LNCaP clone FGC (cell line): Measurements from ENCODE around the gene PRR35.
A peak's percentile ranks its signal among the peaks of the same experiment; 100 is the strongest.

Experiments used
- DNase-seq: peaks from one replicate; pipeline ENCODE4 v3.0.0-alpha.2; 2011; ENCODE audit warnings: low read depth
- H3K4me3 ChIP-seq: 2 replicates; pipeline ENCODE4 v1.5.1; 2011; ENCODE audit warnings: mild to moderate bottlenecking, low read depth, low read length, control low read depth
- TF ChIP-seq, protein P1 (sequence below): IDR thresholded peaks from 2 replicates; pipeline ENCODE4 v1.5.1; 2012; ENCODE audit warnings: mild to moderate bottlenecking; ENCODE audit not compliant: control insufficient read depth, insufficient read depth; ENCODE audit errors: extremely low read depth

Gene PRR35

GRCh38 chr16:519425-519824 lies 40.8 kb upstream of the PRR35 start:
- H3K4me3 ChIP-seq: no peak overlapping the region
- TF ChIP-seq, protein P1, sequence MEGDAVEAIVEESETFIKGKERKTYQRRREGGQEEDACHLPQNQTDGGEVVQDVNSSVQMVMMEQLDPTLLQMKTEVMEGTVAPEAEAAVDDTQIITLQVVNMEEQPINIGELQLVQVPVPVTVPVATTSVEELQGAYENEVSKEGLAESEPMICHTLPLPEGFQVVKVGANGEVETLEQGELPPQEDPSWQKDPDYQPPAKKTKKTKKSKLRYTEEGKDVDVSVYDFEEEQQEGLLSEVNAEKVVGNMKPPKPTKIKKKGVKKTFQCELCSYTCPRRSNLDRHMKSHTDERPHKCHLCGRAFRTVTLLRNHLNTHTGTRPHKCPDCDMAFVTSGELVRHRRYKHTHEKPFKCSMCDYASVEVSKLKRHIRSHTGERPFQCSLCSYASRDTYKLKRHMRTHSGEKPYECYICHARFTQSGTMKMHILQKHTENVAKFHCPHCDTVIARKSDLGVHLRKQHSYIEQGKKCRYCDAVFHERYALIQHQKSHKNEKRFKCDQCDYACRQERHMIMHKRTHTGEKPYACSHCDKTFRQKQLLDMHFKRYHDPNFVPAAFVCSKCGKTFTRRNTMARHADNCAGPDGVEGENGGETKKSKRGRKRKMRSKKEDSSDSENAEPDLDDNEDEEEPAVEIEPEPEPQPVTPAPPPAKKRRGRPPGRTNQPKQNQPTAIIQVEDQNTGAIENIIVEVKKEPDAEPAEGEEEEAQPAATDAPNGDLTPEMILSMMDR: no peak
- no peak for DNase-seq

DNA sequence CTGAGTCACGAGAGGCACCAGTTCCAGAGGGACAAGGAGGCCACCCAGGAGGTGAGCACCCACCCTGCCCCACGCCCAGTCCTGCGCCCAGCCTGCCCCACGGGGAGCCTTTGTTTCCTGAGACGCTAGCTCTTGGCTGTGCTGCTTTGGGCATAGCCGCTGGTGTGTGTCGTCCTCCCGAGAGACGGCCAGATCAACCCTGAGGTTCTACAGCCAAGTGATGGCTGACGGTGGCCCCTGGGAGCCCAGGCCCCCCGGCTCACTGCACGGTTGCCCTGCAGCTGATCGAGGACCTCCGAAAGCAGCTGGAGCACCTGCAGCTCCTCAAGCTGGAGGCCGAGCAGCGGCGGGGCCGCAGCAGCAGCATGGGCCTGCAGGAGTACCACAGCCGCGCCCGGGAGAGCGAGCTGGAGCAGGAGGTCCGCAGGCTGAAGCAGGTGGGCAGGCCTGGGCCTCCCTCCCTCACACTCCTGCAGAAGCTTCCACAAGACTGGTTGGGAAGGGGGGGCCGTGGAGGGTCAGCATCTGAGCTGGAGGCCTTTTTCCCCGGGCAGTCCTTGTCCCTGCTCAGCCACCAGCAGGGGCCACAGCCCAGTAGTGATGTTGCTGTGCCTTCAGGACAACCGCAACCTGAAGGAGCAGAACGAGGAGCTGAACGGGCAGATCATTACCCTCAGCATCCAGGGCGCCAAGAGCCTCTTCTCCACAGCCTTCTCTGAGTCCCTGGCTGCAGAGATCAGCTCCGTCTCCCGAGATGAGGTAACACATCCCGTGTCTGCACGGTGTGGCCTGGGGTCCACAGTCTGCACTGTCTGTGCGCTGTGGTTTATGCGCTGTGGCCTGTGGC lies 40.1 kb upstream of the PRR35 start:
- TF ChIP-seq, protein P1: no peak
- no peak for DNase-seq
- no peak overlapping the region for H3K4me3 ChIP-seq

- TF ChIP-seq, protein P1: no peak
Measured at GRCh38 chr16:520847-521246, 39.3 kb upstream of the PRR35 start.

GRCh38 chr16:521381-522210 lies 38.6 kb upstream of the PRR35 start:
- no peak overlapping the region for H3K4me3 ChIP-seq
- DNase-seq: no peak
- TF ChIP-seq, protein P1: peak; percentile 14; the same call in 1 of the 2 replicates

More at GRCh38 chr16:520847-521246, 39.3 kb upstream of the PRR35 start:
- no peak overlapping the region for H3K4me3 ChIP-seq
- no peak for DNase-seq

GRCh38 chr16:522320-523096 lies 37.7 kb upstream of the PRR35 start:
- no peak for DNase-seq
- TF ChIP-seq, protein P1: no peak
- no peak overlapping the region for H3K4me3 ChIP-seq

GRCh38 chr16:523097-523741 lies 37.0 kb upstream of the PRR35 start:
- no peak for DNase-seq
- H3K4me3 ChIP-seq: no peak overlapping the region
- TF ChIP-seq, protein P1: no peak
